NCI-H1436 treated with DMSO at 0.1 percent for 48 hours (cell line): ENCODE data around the gene THSD1.

Experiments used
- DNase-seq: peaks from one replicate; lab custom pipeline; 2025; lab: John Stamatoyannopoulos, UW

The THSD1 gene, protein sequence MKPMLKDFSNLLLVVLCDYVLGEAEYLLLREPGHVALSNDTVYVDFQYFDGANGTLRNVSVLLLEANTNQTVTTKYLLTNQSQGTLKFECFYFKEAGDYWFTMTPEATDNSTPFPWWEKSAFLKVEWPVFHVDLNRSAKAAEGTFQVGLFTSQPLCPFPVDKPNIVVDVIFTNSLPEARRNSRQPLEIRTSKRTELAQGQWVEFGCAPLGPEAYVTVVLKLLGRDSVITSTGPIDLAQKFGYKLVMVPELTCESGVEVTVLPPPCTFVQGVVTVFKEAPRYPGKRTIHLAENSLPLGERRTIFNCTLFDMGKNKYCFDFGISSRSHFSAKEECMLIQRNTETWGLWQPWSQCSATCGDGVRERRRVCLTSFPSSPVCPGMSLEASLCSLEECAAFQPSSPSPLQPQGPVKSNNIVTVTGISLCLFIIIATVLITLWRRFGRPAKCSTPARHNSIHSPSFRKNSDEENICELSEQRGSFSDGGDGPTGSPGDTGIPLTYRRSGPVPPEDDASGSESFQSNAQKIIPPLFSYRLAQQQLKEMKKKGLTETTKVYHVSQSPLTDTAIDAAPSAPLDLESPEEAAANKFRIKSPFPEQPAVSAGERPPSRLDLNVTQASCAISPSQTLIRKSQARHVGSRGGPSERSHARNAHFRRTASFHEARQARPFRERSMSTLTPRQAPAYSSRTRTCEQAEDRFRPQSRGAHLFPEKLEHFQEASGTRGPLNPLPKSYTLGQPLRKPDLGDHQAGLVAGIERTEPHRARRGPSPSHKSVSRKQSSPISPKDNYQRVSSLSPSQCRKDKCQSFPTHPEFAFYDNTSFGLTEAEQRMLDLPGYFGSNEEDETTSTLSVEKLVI

DNA sequence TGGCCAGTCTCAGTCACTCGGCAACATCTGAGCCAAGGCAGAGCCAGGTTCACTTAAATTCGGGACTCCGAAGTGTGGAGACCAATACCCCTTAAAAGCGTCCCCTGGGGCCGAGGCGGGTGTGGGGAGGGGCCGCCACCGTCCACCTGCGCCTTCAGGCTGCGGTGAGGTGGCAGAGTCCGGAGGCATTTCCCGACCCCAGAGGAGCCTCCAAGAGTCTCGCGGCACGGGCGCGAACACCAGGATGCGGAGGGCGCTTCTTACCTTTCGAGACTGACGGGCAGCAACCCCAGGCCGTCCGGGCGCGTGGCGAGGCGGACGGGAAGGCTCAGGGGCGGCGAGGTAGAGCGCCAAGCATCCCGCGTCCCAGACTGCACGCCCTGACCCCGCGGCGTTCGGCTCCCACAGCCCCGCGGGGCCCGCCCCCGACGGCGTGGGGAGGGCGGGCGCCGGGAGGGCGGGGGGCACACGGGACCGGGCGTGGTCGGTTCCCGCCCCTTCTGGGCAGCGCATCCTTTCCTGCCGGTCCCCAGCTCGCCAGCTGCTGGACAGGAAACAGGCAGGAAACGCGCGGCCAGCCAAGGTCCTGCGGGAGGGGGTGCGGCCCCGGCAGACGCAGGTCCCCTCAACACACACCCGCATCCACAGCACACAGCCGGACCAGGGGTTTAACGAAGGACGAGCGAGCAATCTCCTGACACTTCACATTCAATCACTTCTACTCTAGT lies at the start of gene THSD1:
THSD1 (minus strand) TSS at position 406 of the 728 bp plus-strand sequence. CDS start 3,572 bp downstream, outside the sequence.
- DNase-seq, result no peak

DNA sequence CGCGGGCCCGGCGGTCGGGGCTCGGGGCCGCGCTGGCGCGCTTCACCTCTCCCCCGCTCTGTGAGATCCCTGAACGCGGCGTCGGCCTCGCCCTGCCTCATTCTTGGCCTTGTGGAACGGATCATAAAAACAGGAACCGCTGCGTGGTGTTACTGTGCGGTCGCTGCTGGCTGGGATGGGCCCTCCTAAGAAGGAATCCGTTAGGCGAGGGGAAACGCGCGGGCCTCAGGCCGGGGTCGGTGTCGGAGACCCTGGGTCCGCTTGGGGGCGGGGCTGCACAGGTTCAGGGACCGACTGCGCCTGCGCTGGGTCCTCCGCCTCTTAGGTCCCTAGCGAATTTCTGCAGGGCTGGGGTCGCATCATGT lies 49.7 kb upstream of the THSD1 start:
- DNase-seq, result peak; percentile 1

DNA sequence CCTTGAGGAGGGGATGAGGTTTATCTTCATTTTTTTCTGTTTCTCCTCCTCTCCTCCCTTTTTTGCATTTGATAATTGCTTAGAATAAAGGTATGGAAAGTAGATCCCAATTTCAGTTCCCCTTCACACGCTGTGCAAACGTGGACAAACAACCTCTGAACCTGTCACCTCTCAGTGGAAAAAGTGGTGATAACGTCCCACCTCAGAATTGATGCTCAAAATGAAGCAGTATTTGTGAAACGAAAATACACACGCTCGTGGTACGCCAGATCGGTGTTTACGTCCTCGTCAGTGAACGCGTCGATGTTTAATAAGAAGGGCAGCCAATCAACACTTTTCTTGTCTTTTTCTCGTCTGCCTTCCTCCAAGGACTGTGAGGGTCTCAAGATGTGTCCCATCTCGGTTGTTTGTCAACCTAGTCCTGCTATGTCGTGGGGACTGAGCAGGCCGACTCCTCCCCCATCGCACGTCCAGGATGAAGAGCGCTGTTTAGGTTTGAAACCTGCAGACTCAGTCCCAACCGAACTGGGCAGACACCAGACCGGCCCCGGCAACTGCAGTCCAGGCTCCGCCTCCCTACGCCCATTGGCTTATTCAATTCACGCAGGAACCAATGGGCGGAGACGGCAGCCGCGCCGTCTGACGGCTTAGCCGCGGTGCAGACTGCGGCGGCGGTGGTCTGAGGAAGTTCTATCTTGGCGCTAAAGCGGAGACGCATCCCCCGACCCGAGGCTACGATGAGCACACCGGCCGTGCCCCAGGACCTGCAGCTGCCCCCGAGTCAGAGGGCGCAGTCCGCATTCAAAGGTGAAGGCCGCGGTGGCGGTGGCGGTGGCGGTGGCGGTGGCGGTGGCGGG lies 49.1 kb upstream of the THSD1 start, which contains the start of gene CKAP2:
CKAP2 (plus strand) TSS at position 659 of the 857 bp plus-strand sequence; CDS start at position 738, 79 bp downstream.
- DNase-seq, result peak; percentile 68

DNA sequence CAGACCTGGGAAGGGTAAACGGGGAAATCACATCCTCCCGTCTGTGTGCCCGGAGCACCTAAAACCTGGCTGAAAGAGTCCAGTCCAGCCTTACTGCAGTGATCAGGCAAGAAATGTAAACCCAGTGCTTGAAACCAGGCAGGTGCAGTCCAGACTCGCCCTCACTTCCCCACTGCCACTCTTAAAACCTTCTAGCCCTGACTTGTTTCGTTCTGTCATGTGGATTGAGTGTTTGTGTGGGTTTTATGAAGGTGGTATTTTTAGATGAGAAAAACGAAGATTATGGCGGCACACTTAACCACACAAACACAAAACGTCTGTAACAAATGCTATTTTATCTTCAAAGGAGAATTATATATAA lies 48.5 kb upstream of the THSD1 start:
- no peak for DNase-seq

DNA sequence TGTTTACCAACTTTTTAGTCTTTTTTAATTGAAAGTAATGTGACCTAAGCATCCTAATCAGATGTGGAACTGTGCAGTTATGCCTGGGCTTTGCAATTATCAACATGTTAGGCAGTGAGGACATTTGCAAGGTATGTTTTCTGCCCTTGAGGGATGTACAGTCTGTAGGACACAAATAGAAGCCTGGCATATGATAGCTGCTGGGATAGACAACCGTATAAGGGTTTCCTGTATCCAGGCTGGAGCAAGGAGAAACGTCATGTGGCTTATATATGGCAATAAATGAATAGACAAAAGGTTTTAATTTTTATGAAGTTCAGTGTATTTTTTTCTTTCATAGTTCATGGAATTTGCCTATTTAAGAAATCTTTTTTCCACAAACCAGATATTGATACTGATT lies 46.5 kb upstream of the THSD1 start:
- DNase-seq, result no peak

DNA sequence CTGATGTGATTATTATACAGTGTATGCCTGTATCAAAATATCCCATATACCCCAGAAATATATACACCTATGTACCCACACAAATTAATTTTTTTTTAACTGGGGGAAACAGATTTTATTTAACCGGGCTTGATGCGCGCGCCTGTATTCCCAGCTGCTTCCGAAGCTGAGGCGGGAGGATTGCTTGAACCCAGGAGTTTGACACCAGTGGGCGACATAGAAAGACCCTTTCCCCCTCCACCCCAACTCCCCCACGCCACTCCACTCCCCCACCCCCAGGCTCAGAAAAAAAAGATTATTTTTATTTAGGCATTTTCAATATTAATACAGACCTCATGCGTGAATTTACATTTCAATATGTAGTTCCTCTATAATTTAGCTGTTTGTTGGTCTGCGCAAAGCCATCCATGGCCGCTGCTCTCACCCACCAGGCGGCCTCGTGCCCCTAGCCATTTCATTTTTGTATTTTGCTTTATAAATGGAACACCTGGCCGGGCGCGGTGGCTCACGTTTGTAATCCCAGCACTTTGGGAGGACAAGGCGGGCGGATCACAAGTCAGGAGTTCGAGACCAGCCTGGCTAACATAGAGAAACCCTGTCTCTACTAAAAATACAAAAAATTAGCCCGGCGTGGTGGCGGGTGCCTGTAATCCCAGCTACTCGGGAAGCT lies 45.3 kb upstream of the THSD1 start:
- DNase-seq, result no peak

DNA sequence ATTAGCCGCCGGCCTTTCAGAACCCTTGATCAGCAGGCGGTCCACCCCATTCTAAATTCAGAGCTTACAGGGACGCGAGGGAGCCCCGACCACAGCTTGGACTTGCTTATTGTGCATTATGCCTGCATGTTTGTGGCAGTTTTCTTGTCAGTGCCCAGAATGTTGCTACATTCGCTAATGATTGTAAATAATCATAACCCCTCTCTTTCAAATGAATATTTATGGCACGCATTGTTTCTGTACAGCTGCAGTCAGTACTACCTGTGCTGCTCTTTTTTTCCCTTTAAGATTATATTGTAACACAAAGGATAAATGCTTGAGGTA lies 44.8 kb upstream of the THSD1 start:
- no peak for DNase-seq

DNA sequence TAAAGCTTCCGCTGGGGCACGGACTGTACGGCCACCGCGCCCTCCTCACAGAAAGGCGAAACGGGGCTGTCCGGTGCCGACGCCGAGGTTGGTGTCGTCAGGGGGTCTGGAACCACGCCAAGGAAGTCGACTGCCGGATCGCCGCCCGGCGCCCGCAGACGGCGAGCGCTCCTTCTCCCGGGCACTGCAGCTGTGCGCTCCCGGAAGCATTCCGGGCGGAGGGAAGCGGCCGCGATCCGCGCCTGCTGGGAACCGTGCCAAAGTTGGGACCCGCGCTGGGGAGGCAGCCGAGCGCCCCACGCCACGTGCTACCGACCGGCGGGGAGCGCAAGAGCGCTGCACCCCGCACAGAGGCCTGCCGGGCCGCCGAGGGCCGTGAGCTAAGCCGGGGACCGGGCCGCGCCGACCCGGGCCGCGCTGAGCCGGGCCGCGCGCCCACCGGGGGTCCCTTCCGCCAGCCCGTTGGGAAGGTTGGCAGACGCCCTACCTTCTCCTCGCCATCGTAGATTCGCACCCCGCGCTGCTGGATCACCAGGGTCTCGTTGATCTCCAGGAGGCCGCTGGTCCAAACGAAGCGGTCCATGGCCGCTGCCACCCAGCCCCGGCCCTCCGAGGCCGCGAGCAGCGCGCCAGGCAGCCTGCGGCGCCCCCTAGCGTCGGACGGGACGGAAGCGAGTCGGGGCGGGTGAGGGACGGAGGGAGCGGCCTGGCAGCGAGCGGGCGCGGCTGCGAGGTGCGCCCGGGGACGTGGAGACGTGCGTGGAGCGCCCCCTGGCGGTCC lies 44.2 kb upstream of the THSD1 start, which contains the start of gene VPS36:
VPS36 (minus strand) TSS at position 623 of the 781 bp plus-strand sequence; CDS start at position 583, 40 bp downstream.
- peak; percentile 25 for DNase-seq

DNA sequence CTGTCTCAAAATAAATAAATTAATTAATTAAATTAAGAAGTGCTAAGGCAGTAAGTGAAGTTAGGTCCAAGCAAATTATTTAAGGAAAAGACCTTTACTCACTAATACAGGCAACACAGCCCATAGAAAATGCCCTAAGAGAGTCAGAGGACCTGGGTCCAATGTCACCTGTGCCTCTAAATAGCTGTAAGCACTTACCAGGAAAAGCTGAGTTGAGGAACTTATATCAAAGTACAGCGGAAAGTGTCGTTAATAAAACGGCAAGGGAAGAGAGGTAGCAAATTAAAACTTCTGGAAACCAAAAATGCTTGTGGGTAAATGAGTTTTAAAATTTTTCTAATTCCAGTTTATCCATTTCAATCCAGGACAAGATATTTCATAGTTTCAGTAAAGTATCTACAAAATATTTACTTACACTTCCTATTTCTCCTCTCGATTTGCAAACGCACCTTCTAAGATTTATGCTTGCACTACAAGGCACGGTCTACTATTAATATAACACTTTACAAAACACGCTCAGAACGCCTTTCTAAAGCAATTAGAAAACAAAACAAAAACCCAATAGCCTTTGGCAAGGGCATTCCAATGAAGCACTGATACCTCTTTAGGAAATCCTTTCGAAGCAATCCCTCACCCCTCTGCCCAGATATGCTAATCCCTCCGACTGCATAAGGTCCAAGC lies 43.5 kb upstream of the THSD1 start:
- no peak for DNase-seq

DNA sequence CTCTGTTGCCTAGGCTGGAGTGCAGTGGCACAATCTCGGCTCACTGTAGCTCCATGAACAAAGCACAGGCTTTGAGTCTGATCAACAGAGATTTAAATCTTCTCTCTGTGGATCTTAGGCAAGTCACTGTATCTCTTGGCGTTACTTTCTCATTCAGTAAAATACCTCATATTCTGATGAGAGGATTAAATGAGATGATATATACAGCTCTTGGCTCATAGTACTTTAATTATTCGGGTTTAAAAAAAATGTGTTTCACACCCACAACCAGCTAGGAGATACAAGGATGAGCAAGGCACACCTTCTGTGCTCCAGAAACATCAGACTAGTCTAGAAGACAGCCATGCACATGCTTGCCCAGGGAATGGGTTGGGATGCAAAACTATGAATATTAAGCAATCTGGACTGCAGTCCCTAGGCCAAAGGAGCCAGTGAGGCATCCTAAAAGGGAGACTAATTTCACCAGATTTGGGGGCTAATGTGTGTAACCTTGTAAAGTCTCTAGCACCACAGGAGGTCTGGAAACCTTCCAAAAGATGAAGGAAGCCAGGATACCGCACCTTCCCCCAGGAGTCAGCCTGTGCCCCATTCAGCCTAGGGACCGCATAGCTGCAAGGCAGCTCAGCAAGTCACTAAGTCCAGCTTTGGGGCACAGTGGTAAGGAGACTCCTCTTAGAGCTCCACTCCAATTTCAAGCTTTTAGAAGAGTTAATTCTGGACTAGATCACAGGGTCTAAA lies 42.0 kb upstream of the THSD1 start:
- DNase-seq, result no peak

DNA sequence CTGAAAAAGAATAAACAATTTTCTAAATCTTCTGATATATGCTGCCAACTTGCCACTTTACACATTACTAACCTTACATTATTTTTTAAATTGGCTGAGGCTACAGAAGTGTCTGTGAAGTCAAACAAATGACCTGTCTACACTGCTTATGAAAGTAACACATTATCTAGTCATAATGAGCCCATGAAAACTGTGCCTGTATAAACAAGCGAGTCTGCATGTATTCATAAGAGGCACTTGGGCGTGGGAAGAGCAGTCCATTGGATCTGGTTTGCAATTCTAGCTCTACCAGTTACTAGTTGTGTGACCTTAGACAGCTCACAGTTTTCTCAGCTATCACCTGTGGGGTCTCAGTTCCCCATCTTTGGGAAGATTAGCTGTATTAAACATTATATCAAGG lies 41.4 kb upstream of the THSD1 start:
- DNase-seq, result no peak

DNA sequence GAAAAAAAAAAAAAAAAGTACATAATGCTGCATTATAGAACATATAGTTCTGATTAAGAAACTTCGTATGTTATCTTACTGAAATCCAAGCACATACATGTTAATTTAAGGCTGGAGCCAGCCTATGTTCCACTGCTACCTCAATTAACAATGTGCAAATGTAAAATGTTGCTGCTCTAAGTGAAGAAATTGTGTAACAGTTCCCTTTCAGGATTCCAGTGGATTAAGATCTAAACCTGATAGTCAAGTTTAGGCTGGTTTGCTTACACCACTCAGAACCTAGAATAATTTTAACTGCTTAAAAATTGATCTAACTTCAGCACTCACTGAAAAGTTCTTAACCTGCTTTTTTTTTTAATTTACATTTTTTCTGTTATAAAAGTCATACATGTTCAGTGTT lies 40.3 kb upstream of the THSD1 start:
- no peak for DNase-seq

DNA sequence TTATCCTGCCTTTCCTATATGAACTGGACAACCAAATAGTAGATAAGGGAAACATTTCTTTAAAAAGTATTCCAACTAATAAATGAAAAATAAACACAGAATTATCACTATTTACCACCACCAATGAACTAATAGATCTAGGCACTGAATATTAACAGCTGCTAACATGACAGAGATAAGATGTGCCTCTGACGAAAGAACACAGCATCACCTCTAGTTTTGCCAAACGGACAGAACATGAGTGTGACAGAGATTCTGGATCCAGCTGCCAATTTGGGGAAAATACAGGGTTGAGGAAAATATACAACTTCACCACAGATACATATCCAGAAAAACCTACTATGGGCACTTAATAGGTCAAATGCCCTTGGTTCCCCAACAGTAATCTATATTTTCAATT lies 26.5 kb upstream of the THSD1 start:
- no peak for DNase-seq

DNA sequence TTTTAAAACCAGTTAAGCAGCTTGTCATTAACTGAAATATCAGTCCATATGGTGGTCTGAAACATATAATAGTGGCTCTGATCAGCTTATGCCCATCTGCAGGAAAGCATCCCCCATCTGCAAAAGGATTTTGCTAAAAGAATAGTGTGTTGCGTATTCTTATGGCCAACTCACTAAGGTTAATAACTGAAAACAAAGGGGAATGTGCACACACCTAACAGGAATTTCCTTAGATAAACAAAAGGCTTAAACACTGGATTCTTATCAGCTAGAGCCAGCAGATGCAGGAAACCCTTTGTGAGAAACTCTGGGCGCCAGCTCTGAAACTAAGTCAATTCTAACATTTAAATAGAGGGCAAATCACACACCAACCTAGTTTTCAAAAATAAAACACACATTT lies 22.3 kb upstream of the THSD1 start:
- DNase-seq, result no peak

DNA sequence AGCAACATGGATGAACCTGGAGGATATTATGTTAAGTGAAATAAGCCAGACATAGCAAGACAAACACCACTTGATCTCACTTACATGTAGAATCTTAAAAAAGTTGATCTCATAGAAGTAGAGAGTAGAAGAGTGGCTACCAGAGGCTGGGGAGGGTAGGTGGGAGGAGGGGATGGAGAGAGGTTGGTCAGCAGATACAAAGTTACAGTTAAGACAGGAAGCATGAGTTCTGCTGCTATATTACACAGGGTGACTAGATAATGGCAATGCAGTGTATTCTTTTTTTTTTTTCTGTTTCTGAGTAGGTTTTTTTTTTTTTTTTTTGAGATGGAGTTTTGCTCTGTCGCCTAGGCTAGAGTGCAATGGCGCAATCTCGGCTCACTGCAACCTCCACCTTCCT lies 15.2 kb upstream of the THSD1 start:
- DNase-seq, result no peak

DNA sequence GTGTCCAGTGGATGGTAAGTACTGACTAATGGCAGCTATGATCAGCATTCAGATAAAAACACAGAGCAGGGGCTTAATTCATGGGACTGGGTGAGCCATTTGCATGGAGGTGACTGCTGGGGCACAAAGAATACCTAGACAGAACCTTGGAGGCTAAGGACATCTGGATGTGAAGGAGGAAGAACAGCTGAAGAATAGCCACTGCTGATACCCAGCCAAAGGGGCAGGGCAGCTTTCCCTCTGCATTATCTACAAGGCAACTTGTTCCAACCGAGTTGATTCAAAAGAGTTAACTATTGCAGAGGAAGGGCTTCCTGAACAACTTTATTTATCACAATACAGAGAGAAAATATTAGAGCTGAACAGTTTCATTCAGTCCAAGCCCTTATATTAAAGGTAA lies 13.1 kb upstream of the THSD1 start:
- DNase-seq, result no peak

DNA sequence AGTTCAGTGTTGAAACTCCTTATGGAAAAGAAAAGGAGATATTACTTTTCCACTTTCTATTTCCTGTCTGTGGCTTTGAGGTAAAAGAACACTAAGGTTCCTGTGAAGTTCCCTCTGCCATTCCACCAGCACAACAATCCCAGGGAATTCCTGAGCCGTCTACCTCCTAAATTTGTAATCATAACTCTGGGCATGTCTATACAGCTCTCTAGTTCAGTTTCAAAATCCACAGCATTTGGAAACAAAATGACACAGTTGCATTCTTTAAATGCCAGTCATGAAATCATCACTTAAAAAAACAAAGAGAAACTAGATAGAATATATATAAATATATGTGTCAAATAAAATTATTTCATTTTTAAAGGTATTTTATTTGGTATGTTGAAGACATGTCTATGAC lies 9.0 kb upstream of the THSD1 start:
- no peak for DNase-seq

DNA sequence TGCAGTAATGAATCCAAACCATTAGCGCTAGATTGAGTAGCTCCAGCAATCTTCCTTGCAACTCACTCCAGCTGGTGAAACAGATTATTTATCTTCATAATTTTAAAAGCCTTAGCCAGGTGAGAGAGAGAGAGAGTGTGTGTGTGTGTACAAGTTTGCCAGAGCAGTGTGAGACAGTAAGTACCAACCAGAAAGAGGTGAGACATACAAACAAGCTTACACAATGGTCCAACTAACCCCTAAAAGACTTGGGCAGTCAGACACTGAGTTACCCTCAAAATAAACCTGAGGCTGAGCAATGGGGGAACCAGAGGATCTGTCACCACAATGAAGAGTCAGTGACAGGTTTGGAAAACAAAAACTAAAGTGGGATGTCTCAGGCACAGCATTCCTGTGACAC lies 8.1 kb upstream of the THSD1 start:
- no peak for DNase-seq

DNA sequence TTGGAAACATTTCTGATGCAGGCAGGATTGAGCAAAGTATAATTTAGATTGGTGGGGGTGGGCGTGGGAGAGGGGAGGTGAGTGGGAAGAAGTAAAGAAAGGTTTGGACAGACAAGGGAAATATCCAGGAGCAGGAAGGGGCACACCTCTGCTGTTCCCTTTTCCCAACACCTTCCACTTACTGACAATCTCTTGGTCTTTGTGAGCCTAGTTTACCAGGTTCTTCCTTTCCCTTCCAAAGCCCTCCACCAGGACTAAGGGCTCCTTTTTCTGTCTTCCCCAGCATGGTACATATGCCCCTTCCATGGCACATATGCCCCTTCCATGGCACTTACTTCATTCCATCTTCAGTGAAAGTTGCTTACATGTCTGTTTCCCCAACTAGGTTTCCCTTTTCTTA lies 6.2 kb upstream of the THSD1 start:
- no peak for DNase-seq
